ENCODE data around the gene ZC2HC1C.

The ZC2HC1C gene

GRCh38 chr14:75069121-75069810, at the start of gene ZC2HC1C:
ZC2HC1C (plus strand) TSS chr14:75069641; CDS start chr14:75070574, 933 bp downstream.
- peak in 1 of 2 experiments; percentile 45 for DNase-seq (ENCODE audit: low read depth in 2 of 2)

DNA sequence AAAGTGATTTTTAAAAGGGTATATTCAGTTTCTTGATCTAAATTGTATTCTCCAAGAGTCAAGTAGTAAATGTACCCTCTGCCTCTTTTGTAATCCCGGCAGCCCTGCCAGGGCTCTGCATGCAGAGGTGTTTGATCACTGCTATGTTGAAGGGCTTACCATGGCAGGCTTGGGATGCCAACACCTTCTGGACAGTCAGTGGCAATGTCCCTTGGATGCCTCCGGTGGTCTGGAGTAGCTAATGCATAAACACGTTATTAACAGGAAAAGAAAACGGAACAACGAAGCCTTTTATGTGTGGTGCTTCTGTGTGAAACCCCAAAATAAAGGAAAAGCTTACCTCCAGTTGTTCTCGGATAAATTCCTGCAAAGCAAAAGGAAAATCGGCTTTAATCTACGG, 46.8 kb upstream of the ZC2HC1C start:
- DNase-seq (ENCODE audit: low read depth in 2 of 2): no peak

DNA sequence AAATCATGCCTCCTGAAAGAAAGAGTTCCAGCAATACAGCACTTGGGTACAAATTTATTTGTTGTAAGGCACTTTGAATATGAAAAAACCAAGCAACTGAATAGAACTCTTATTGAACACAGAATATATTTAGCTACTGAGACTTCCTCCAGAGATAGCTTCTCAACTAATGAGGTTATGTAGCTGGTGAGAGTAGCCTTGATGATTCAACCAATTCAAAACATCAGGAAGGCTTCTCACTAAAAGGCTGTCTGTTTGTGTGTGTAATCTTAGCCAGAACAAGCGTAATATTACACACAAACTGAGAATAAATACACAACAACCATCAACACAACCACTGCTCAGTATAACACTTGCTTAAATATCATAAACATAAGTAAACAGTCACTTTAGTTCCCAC, 46.3 kb upstream of the ZC2HC1C start:
- DNase-seq (ENCODE audit: low read depth in 2 of 2): no peak

DNA sequence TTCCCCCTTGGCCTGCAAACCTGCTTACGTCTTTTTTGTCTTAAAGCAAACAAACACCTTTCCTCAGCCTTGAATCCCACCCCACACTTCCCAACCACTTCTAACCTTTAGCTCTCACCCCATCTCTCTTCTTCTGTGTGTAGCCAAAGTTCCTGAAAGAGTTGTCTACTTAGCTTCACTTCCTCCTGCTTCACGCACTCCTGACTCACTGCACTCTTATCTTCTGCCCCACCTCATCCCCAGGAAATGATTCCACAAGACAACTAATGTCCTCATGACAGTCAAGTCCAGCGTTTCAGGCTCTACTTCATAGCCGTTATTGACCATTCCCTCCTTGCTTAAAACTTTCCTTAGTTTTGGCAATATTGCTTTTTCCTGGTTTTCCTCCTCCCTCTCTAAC, 44.4 kb upstream of the ZC2HC1C start:
- DNase-seq (ENCODE audit: low read depth in 2 of 2): no peak

DNA sequence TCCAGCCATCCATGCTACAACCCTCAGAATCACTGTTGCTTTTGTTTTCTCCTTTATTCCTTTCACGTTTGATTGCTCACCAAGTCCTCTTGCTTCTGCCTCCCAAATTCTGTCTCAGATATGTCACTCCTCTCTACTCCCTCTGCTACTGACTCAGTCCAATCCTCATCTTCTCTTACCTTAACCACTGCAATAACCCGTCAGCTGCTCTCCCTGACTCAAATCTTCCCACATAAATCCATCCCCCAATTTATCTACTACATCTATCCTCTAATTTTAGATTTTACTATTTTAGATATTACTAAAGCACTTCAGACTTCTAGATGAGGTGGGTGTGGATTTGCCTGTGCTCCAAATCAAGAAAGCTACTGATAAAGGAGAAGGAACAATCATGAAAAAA, 43.6 kb upstream of the ZC2HC1C start:
- DNase-seq (ENCODE audit: low read depth in 2 of 2): no peak

GRCh38 chr14:75030147-75030546, 39.3 kb upstream of the ZC2HC1C start:
- DNase-seq (ENCODE audit: low read depth in 2 of 2): no peak

DNA sequence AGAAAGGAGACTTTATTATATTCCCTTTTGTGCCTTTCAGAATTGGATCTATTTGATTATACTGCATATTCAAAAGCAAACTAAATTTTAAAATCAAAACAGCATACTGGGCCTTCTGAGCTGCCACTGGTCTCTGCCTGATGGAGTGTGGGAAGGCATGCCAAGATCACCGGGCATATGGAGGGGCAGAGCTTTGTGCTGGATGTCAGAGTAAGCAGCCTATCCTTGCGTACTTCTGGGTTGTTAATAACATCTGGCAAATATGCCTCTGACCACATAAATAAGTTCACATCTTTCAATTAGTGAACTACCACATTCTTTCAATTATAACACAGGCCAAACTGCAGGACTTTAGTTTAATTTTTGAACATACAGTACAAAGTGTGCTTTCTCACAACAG, 36.5 kb upstream of the ZC2HC1C start:
- no peak for DNase-seq (ENCODE audit: low read depth in 2 of 2)

DNA sequence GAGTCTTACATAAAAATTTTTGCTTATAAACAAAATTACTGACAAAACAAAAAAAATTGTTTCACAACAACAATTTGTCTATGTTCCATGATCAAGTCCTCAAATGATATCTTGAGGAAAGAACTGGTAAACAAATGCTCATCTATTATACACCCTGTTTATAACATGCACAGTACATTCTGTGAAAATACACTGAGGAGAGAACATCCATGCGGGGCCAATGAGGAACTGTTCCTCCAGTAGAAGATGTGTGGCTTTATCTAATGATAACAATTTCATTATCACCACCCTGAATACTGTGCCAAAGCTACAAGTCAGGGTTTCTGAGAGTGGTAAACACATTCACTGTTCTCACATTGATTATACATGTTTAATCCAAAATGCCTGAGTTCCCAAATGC, 28.9 kb upstream of the ZC2HC1C start:
- no peak for DNase-seq (ENCODE audit: low read depth in 2 of 2)

DNA sequence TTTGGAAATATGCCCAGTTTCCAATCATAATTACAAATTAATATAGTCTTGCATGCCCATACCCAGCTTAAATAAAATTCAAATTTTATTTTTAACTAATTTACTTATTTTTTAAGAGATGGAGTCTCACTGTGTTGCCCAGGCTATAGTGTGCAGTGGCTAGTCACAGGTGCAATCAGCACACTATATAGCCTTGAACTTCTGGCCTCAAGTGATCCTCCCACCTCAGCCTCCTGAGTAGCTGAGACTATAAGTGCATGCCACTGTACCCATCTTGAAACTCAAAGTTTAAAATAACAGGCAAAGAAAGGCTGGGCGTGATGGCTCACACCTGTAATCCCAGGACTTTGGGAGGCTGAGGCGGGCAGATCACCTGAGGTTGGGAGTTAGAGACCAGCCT, 28.5 kb upstream of the ZC2HC1C start:
- no peak for DNase-seq (ENCODE audit: low read depth in 2 of 2)

DNA sequence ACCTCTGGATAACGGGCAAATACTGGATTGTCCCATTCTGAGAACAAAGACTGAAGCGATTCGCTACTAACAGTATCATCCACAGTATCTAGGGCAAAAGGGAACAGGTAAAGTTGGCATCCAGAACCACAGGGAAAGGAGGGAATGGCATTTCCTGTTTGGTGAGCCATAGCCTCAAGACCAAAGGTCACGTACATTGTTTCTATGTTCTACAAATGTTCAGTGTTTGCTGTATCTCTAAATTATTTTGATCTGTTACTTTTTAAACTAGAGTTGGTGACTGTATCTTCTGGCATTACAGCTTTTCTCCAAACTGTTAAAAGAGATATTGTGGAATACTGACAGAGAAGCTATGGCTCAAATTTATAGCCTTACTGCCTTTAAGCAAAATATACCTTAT, 27.8 kb upstream of the ZC2HC1C start:
- DNase-seq (ENCODE audit: low read depth in 2 of 2): no peak

DNA sequence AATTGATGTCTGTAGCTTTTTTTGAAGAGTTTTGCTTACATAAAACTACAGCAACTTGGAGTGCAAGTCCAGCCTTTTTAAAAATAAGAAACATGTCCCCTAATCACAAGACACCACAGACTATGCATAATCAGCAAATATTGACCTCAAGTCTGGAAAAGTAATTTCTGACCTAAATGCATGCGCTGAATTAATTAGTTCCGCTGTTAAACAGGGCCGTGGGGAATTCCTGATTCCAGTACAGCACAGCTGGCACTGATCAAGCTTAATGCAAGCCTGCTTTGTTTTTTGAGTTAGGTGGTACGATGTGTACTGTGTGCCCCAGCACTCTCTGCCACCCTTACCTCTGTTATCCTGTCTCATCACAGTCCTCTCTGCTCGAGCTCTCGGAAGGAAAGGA, 27.4 kb upstream of the ZC2HC1C start:
- no peak for DNase-seq (ENCODE audit: low read depth in 2 of 2)

DNA sequence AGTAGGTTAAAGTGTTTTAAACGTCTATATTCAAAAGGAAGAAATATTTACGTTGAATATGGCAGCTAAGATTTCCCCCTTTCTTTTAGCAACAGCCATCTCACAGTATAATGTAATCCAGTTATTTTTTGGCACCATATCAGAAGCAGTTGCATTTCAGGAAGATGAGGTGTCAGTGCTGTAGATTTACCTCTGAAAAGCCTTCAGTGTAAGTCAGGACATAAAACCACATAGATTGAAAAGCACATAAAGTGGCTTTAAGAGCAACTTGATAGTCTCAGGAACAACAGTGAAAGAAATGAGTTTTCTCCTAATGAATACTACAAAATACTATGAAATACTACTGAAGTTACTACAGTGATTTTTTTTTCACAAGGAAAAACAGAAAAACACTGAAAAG, 25.1 kb upstream of the ZC2HC1C start:
- peak; percentile 56 to 58 for DNase-seq (ENCODE audit: low read depth in 2 of 2)

DNA sequence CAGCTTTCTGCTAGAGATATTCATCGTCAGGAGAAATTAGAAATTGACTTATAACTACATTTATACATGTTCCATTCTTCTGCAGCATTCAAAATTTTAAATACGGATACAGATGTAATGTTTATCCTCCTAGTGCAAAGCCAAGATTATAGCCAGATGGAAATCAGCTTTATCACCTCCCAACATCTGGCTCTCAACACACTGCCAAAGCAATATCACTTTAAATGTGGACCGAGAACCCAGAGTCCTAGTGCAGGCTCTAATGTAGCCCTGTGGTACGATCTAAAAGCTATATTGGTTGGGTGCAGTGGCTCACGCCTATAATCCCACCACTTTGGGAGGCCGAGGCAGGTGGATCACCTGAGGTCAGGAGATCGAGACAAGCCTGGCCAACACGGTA, 24.7 kb upstream of the ZC2HC1C start:
- DNase-seq (ENCODE audit: low read depth in 2 of 2): no peak

- DNase-seq (ENCODE audit: low read depth in 2 of 2): no peak
Measured at GRCh38 chr14:75046275-75046674, 23.2 kb upstream of the ZC2HC1C start.

DNA sequence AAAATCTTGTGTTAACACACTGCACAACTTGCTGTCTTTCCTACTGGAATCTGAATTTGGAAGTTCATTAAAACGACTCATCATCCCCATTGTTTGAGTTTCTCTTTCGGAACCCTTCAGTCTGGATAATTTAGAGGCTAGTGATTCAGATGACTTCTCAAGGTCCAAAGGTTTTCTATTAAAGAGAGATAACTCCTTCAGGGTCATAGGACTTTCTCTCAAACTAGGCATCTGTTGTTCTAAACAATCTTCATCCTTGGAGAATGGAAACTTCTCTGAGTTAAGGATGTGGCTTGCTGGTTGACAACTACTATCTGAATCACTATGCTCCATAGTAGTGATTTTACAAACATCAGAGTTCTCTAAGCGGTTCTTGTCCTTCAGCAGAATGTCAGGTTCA, 22.5 kb upstream of the ZC2HC1C start:
- no peak for DNase-seq (ENCODE audit: low read depth in 2 of 2)

DNA sequence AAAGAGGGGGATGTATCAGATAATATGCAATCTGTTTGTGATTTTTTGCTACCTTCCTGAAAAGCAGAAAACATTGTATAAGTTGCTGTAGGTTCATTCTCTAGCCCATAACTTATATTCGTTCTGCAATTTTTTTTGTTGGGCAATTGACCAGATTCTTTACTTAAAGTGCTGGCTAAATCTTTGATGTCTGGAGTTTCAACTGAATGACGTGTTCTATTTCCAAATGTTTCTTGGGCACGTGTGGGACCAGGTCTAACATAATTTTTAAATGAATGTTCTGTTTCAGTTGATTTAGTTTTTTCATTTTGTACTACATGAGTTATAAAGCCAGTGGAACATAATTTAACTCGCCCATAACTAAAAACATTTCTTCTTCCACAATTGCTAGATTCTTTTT, 21.9 kb upstream of the ZC2HC1C start:
- DNase-seq (ENCODE audit: low read depth in 2 of 2): no peak

DNA sequence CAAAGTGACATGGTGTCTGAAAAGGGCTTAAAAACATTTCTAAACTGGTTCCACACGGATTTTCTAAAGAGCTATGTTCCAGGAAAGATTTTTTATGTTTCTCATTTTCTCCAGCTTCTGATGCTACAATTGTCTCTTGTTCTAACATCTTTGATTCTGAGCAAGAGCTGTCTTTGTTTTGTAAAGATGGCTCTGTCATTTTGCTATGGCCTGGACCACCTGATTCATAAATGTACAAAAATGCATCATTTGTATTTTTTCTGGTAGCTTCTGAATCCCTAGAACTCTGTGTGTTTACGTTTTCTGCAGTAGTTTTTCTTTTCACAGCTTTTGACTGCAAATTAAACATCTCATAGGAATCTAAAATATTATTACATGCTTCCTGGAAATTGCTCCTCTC, 21.3 kb upstream of the ZC2HC1C start:
- no peak for DNase-seq (ENCODE audit: low read depth in 2 of 2)

GRCh38 chr14:75049136-75049535, 20.3 kb upstream of the ZC2HC1C start:
- no peak for DNase-seq (ENCODE audit: low read depth in 2 of 2)

DNA sequence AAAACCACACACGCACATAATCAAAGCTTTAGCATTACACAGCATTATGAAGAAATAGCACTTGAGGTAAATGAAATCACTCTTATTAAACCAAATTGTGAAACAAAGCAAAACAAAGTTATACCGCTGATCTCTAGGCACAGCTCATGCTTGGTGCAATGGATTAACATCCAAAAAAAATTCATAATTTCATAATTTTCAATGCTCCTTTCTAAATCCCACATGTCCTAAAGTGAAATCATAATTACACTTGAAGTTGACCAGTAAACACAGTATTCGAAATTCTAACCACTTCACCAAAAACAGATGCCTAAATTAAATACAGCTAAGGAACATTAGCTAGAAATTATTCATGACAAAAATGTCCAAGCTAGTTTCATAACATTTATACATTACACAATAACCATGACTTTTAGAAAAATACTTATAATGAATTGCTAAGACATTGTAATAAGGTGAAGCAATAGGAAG, 19.7 kb upstream of the ZC2HC1C start:
- DNase-seq (ENCODE audit: low read depth in 2 of 2): no peak

- DNase-seq (ENCODE audit: low read depth in 2 of 2): peak in 1 of 2 experiments; percentile 57
Measured at GRCh38 chr14:75050852-75051555, 18.4 kb upstream of the ZC2HC1C start, which contains the start of gene MLH3. MLH3 (minus strand) TSS chr14:75051467; CDS start chr14:75049655, 1,812 bp downstream.

- DNase-seq (ENCODE audit: low read depth in 2 of 2): no peak
Measured at GRCh38 chr14:75051556-75051899, 17.9 kb upstream of the ZC2HC1C start.

- peak; percentile 62 to 65 for DNase-seq (ENCODE audit: low read depth in 2 of 2)
Measured at GRCh38 chr14:75053396-75054291, 15.8 kb upstream of the ZC2HC1C start.
